VCaP (cell line): ENCODE data around the gene PIGR.
A peak's percentile ranks its signal among the peaks of the same experiment; 100 is the strongest.

Experiments
- H3K27ac ChIP-seq: fragments of 450-650 bp; 2 replicates; pipeline ENCODE4 v1.5.1; 2017
- CTCF ChIP-seq: fragments of 450-650 bp; conservative IDR thresholded peaks from 2 replicates; pipeline ENCODE4 v1.5.1; 2017; ENCODE audit warnings: mild to moderate bottlenecking, moderate library complexity

The PIGR gene

GRCh38 chr1:206908038-206908437 is 38.2 kb downstream of the PIGR start:
- peak overlapping the region; percentile 85 for H3K27ac ChIP-seq
- no peak for TF ChIP-seq CTCF

GRCh38 chr1:206907304-206907991 is 38.8 kb downstream of the PIGR start:
- TF ChIP-seq CTCF, result peak; percentile 46
- H3K27ac ChIP-seq, result no peak overlapping the region; the same call in 1 of the 2 replicates

- TF ChIP-seq CTCF, result no peak
- no peak overlapping the region for H3K27ac ChIP-seq
Observed at GRCh38 chr1:206905295-206906164, 40.7 kb downstream of the PIGR start.

- TF ChIP-seq CTCF, result no peak
- no peak overlapping the region for H3K27ac ChIP-seq
Observed at GRCh38 chr1:206904423-206905142, 41.7 kb downstream of the PIGR start.

GRCh38 chr1:206903687-206904086 is 42.6 kb downstream of the PIGR start:
- TF ChIP-seq CTCF, result no peak

GRCh38 chr1:206902702-206903101 is 43.6 kb downstream of the PIGR start:
- H3K27ac ChIP-seq, result no peak overlapping the region
- TF ChIP-seq CTCF, result no peak

More at GRCh38 chr1:206903687-206904086, 42.6 kb downstream of the PIGR start:
- peak overlapping the region; percentile 31; the same call in 1 of the 2 replicates for H3K27ac ChIP-seq

GRCh38 chr1:206901944-206902343 is 44.3 kb downstream of the PIGR start:
- no peak for TF ChIP-seq CTCF
- H3K27ac ChIP-seq, result no peak overlapping the region
